Chondrocyte (in vitro differentiated cells): ENCODE data around the gene DHRS11. TPM values are rescaled to one million over a fixed set of nuclear protein-coding genes. Genes with fewer than 3 reads are reported as not detected.

ENCODE experiments used
- DNase-seq: peaks from one replicate; pipeline ENCODE4 v3.0.0; 2021; ENCODE audit warnings: mixed read lengths, low spot score
- H3K27ac Mint-ChIP-seq: one replicate; pipeline ENCODE4 v1.8.0; 2021; ENCODE audit warnings: mild to moderate bottlenecking, moderate library complexity, mixed read lengths; ENCODE audit not compliant: unreplicated experiment
- H3K27me3 Mint-ChIP-seq: 2 replicates; pipeline ENCODE4 v1.8.0; 2021; ENCODE audit warnings: low read depth, mixed read lengths
- H3K36me3 Mint-ChIP-seq: 2 replicates; pipeline ENCODE4 v1.8.0; 2021; ENCODE audit warnings: low read depth, mixed read lengths
- H3K4me1 Mint-ChIP-seq: 2 replicates; pipeline ENCODE4 v1.8.0; 2021; ENCODE audit warnings: low read depth, mild to moderate bottlenecking, mixed read lengths
- H3K4me3 Mint-ChIP-seq: one replicate; pipeline ENCODE4 v1.8.0; 2021; ENCODE audit warnings: mild to moderate bottlenecking, moderate library complexity, mixed read lengths; ENCODE audit not compliant: unreplicated experiment
- H3K9me3 Mint-ChIP-seq: 2 replicates; pipeline ENCODE4 v1.8.0; 2021; ENCODE audit warnings: low read depth, mixed read lengths
- total RNA-seq: library from RNA; stranded (reverse); gene quantifications from 3 replicates; pipeline ENCODE4 v1.2.1, GENCODE V29; 2021
- TF ChIP-seq, protein P1 (sequence below): fragments of 200-600 bp; sonication (generic); IDR thresholded peaks from 2 replicates; pipeline ENCODE4 v1.5.0; 2021; ENCODE audit warnings: antibody characterized with exemption, mild to moderate bottlenecking, moderate library complexity

DHRS11 gene
- total RNA-seq, 1 donor from 2014 or later = 4.2 TPM

DNA sequence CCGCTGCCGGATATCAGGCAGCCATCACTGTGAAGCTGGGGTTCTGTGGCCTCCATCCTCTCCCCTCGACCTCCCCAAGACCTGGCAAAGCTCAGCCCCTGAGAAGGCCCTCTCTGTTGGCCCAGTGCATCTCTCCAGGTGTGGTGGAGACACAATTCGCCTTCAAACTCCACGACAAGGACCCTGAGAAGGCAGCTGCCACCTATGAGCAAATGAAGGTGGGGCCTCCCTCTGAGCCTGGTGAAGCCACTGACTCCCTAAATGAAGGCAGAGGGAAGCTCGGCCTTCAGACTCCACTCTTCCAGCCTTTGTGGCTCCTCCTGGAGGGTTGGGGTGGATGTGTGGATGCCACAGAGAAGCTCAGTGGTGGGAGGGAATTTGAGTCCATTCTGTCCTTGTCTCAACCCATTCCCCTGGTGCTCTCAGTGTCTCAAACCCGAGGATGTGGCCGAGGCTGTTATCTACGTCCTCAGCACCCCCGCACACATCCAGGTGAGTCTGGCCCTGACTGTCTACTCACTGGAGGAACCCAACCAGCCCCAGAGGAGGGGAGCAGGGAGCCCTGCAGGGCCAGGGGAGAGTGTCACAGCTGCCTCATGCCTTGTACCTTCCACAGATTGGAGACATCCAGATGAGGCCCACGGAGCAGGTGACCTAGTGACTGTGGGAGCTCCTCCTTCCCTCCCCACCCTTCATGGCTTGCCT lies 8.0 kb downstream of the DHRS11 start:
- Mint-ChIP-seq H3K27me3 (no peaks in the 10 kb centered on the region), H3K4me1 (peaks cover 25% of the 10 kb centered on the region), H3K27ac (no peak overlapping the region), H3K4me3 (no peak overlapping the region), H3K9me3 (no peaks in the 10 kb centered on the region), H3K36me3 (peaks cover 2% of the 10 kb centered on the region)
- TF ChIP-seq, protein P1, sequence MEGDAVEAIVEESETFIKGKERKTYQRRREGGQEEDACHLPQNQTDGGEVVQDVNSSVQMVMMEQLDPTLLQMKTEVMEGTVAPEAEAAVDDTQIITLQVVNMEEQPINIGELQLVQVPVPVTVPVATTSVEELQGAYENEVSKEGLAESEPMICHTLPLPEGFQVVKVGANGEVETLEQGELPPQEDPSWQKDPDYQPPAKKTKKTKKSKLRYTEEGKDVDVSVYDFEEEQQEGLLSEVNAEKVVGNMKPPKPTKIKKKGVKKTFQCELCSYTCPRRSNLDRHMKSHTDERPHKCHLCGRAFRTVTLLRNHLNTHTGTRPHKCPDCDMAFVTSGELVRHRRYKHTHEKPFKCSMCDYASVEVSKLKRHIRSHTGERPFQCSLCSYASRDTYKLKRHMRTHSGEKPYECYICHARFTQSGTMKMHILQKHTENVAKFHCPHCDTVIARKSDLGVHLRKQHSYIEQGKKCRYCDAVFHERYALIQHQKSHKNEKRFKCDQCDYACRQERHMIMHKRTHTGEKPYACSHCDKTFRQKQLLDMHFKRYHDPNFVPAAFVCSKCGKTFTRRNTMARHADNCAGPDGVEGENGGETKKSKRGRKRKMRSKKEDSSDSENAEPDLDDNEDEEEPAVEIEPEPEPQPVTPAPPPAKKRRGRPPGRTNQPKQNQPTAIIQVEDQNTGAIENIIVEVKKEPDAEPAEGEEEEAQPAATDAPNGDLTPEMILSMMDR = no peak
- no peak for DNase-seq

DNA sequence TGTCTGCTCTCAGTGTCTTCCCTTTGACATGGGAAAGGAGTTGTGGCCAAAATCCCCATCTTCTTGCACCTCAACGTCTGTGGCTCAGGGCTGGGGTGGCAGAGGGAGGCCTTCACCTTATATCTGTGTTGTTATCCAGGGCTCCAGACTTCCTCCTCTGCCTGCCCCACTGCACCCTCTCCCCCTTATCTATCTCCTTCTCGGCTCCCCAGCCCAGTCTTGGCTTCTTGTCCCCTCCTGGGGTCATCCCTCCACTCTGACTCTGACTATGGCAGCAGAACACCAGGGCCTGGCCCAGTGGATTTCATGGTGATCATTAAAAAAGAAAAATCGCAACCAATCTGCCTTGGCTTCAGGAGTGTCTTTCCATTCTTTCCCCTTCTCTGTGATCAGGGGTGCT lies 8.8 kb downstream of the DHRS11 start:
- TF ChIP-seq, protein P1 = no peak
- DNase-seq = no peak
- peaks cover 25% of the 10 kb centered on the region for H3K4me1 Mint-ChIP-seq
- peak overlapping the region; percentile 76 for H3K4me3 Mint-ChIP-seq
- H3K27me3 Mint-ChIP-seq = no peaks in the 10 kb centered on the region
- no peaks in the 10 kb centered on the region for H3K9me3 Mint-ChIP-seq
- peak overlapping the region; percentile 94 for H3K27ac Mint-ChIP-seq
- H3K36me3 Mint-ChIP-seq = no peaks in the 10 kb centered on the region

DNA sequence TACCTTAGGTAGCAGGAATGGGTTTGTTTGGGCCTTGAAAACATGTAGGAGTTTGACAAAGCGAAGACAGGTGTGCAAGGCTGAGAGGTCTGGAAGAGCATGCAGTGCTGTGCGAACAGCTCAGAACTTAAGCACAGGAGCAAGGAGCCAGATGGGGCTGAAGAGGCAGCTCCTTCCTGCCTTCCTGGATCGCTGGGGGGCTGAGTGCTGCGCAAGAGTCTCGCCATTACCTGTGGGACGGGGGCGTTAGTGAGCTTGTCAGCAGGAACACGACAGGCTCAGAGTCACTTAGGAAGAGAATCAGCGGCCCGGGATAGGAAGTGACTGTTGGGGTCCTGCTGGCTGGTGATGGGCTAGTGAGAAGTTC lies 9.2 kb downstream of the DHRS11 start:
- Mint-ChIP-seq H3K4me1 (peaks cover 29% of the 10 kb centered on the region), H3K9me3 (no peaks in the 10 kb centered on the region), H3K27ac (peak overlapping the region; percentile 94), H3K4me3 (peak overlapping the region; percentile 76), H3K36me3 (no peaks in the 10 kb centered on the region), H3K27me3 (no peaks in the 10 kb centered on the region)
- DNase-seq = no peak
- TF ChIP-seq, protein P1 = no peak

GRCh38 chr17:36601303-36602029 lies 9.8 kb downstream of the DHRS11 start, which contains the start of gene MRM1:
TSS of gene MRM1 (plus strand) at chr17:36601583. CDS start at chr17:36601811, 228 bp downstream.
- peak within 1 kb of the TSS; percentile 76 for H3K4me3 Mint-ChIP-seq
- H3K36me3 Mint-ChIP-seq = no peaks in the 10 kb centered on the region
- TF ChIP-seq, protein P1 = no peak
- peak within 1 kb of the TSS; percentile 94 for H3K27ac Mint-ChIP-seq
- H3K9me3 Mint-ChIP-seq = no peaks in the 10 kb centered on the region
- peaks cover 30% of the 10 kb centered on the region for H3K4me1 Mint-ChIP-seq
- no peak for DNase-seq
- H3K27me3 Mint-ChIP-seq = no peaks in the 10 kb centered on the region

- TF ChIP-seq, protein P1 = no peak
- Mint-ChIP-seq H3K27me3 (no peaks in the 10 kb centered on the region), H3K9me3 (no peaks in the 10 kb centered on the region), H3K36me3 (no peaks in the 10 kb centered on the region), H3K4me3 (peak overlapping the region; percentile 76), H3K4me1 (peaks cover 30% of the 10 kb centered on the region), H3K27ac (peak overlapping the region; percentile 32)
- DNase-seq = no peak
Observed at GRCh38 chr17:36602030-36602748, 10.5 kb downstream of the DHRS11 start.
